ENCODE results near the gene SLC39A1. TPM values are rescaled to one million over a fixed set of nuclear protein-coding genes. Genes with fewer than 3 reads are reported as not detected.

SLC39A1 gene
- total RNA-seq, 4 donors from 2014 or later: 37.1 to 63.2 (median 47.9) TPM

GRCh38 chr1:153937331-153937730 lies 26.0 kb downstream of the SLC39A1 start:
- TF ChIP-seq POLR2A (IDR thresholded peaks at IDR 0.05) (no peak), CTCF (IDR thresholded peaks at IDR 0.05 in 4 of 5, conservative IDR thresholded peaks at IDR 0.05 in 1 of 5) (no peak)
- DNase-seq (no peak), ATAC-seq (no peak)
- H3K27ac ChIP-seq: no peak overlapping the region
- peaks cover 4 to 86% of the 10 kb centered on the region in 2 donors for H3K36me3 ChIP-seq
- H3K4me1 ChIP-seq: no peaks in the 10 kb centered on the region
- in situ Hi-C loops (cut with MboI; ENCODE audit: low sequenced_read_pairs in 4 of 4): no loop called here
- intact Hi-C loops (cut with DNase I; ENCODE audit: low total_unique reads): no loop called here
- no peaks in the 10 kb centered on the region for H3K27me3 ChIP-seq
- H3K9me3 ChIP-seq: no peaks in the 10 kb centered on the region
- H3K4me3 ChIP-seq: no peak overlapping the region

- Histone ChIP-seq H3K4me1 (no peaks in the 10 kb centered on the region), H3K27ac (no peak overlapping the region), H3K36me3 (peaks cover 4 to 86% of the 10 kb centered on the region in 2 donors), H3K27me3 (no peaks in the 10 kb centered on the region), H3K9me3 (no peaks in the 10 kb centered on the region), H3K4me3 (no peak overlapping the region)
- DNase-seq (peak in 1 of 2 donors; percentile 6), ATAC-seq (no peak)
- TF ChIP-seq POLR2A (IDR thresholded peaks at IDR 0.05): no peak
- TF ChIP-seq CTCF (IDR thresholded peaks at IDR 0.05 in 4 of 5, conservative IDR thresholded peaks at IDR 0.05 in 1 of 5): no peak
- intact Hi-C loops (cut with DNase I; ENCODE audit: low total_unique reads) (no loop called here), in situ Hi-C loops (cut with MboI; ENCODE audit: low sequenced_read_pairs in 4 of 4) (no loop called here)
Measured at GRCh38 chr1:153936011-153936802, 27.1 kb downstream of the SLC39A1 start.

- in situ Hi-C loops (cut with MboI; ENCODE audit: low sequenced_read_pairs in 4 of 4): no loop called here
- H3K9me3 ChIP-seq: no peaks in the 10 kb centered on the region
- no peak for ATAC-seq
- DNase-seq: peak in 1 of 2 donors; percentile 8
- TF ChIP-seq POLR2A (IDR thresholded peaks at IDR 0.05): no peak
- no peak for TF ChIP-seq CTCF (IDR thresholded peaks at IDR 0.05 in 4 of 5, conservative IDR thresholded peaks at IDR 0.05 in 1 of 5)
- no peak overlapping the region for H3K4me3 ChIP-seq
- no peak overlapping the region for H3K27ac ChIP-seq
- H3K4me1 ChIP-seq: no peaks in the 10 kb centered on the region
- H3K36me3 ChIP-seq: peaks cover 4 to 92% of the 10 kb centered on the region in 2 donors
- intact Hi-C loops (cut with DNase I; ENCODE audit: low total_unique reads): no loop called here
- no peaks in the 10 kb centered on the region for H3K27me3 ChIP-seq
Measured at GRCh38 chr1:153934746-153935145, 28.6 kb downstream of the SLC39A1 start.

- in situ Hi-C loops (cut with MboI; ENCODE audit: low sequenced_read_pairs in 4 of 4): no loop called here
Measured at GRCh38 chr1:153933955-153934354, 29.4 kb downstream of the SLC39A1 start.

GRCh38 chr1:153933430-153933829 lies 29.9 kb downstream of the SLC39A1 start:
- no peaks in the 10 kb centered on the region for H3K27me3 ChIP-seq
- in situ Hi-C loops (cut with MboI; ENCODE audit: low sequenced_read_pairs in 4 of 4) (no loop called here), intact Hi-C loops (cut with DNase I; ENCODE audit: low total_unique reads) (no loop called here)
- H3K36me3 ChIP-seq: peaks cover 4 to 85% of the 10 kb centered on the region in 2 donors
- TF ChIP-seq POLR2A (IDR thresholded peaks at IDR 0.05) (no peak), CTCF (IDR thresholded peaks at IDR 0.05 in 4 of 5, conservative IDR thresholded peaks at IDR 0.05 in 1 of 5) (no peak)
- no peak overlapping the region for H3K27ac ChIP-seq
- ATAC-seq (no peak), DNase-seq (peak in 1 of 2 donors; percentile 10)
- no peak overlapping the region for H3K4me3 ChIP-seq
- no peaks in the 10 kb centered on the region for H3K9me3 ChIP-seq
- H3K4me1 ChIP-seq: no peaks in the 10 kb centered on the region

More at GRCh38 chr1:153933955-153934354, 29.4 kb downstream of the SLC39A1 start:
- TF ChIP-seq POLR2A (IDR thresholded peaks at IDR 0.05): no peak
- no peaks in the 10 kb centered on the region for H3K9me3 ChIP-seq
- H3K4me1 ChIP-seq: no peaks in the 10 kb centered on the region
- H3K36me3 ChIP-seq: peaks cover 4 to 90% of the 10 kb centered on the region in 2 donors
- no peaks in the 10 kb centered on the region for H3K27me3 ChIP-seq
- ATAC-seq (no peak), DNase-seq (peak in 1 of 2 donors; percentile 6)
- intact Hi-C loops (cut with DNase I; ENCODE audit: low total_unique reads): no loop called here
- H3K27ac ChIP-seq: no peak overlapping the region
- no peak overlapping the region for H3K4me3 ChIP-seq

Measured in gastrocnemius medialis (tissue), 4 donors.